ENCODE measurements around the gene RAI1. TPM values are rescaled to one million over a fixed set of nuclear protein-coding genes. Genes with fewer than 3 reads are reported as not detected.
A peak's percentile ranks its signal among the peaks of the same experiment; 100 is the strongest.

Gene RAI1
- total RNA-seq, 1 experiment from 2014 or later = 46.8 TPM

DNA sequence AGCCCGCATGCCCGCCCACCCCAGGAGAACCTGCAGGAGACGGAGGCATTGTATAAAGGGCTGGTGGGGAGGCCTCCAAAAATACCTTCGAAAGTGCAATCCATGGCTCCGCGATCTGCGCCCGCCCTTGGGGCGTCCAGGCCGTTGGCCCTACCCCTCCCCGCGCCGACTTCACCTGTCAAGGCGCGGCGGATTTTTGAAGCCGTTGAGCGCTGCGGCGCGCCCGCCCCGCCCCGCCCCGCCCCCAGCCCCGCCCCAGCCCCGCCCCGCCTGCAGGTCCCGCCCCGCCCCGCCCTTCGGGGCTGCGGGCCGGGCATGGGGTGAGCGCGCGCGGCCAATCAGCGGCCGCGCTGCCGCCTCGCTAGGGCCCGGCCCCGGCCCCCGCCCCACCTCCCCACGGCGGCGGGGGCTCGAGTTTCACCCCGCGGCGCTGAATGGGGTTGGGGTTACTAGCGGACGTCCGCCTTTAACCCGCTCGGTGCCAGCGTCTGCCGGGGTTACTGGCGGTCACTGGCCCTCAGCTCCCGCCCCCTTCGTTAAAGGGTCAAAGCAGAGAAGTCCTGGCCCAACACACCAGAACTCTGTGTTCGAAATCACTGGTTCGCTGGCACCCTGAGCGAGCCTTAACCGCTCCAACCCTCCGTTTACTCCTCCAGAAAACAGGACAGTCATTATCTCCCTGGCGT, 142.3 kb downstream of the RAI1 start:
- no TSS peak for BruUV-seq (replicated peaks)
- intact Hi-C loops (cut with micrococcal nuclease; ENCODE audit: unreplicated experiment) = no loop called here
- Histone ChIP-seq H3K9me3 (ENCODE audit: low read depth, low read length, poor library complexity, severe bottlenecking) (no peaks in the 10 kb centered on the region), H3K27me3 (replicated peaks; ENCODE audit: insufficient read depth, low read depth, low read length, poor library complexity) (no peaks in the 10 kb centered on the region), H3K4me3 (ENCODE audit: low read depth, low read length, poor library complexity, severe bottlenecking) (peak overlapping the region; percentile 72), H3K36me3 (ENCODE audit: insufficient read depth, low read length, poor library complexity, severe bottlenecking) (peaks cover 42% of the 10 kb centered on the region), H3K4me1 (ENCODE audit: insufficient read depth, low read length, poor library complexity, severe bottlenecking) (peaks cover 72% of the 10 kb centered on the region), H3K27ac (ENCODE audit: low read depth, low read length, poor library complexity, severe bottlenecking) (peak overlapping the region; percentile 97)
- DNase-seq (ENCODE audit: low spot score) = peak; percentile 96
- ChIA-PET CTCF (no interaction called here), POLR2A (ENCODE audit: low non-redundant PET) (no interaction called here)
- TF ChIP-seq EZH2 (IDR thresholded peaks at IDR 0.05; ENCODE audit: borderline replicate concordance, low read depth, low read length, poor library complexity, severe bottlenecking) = no peak
- TF ChIP-seq, protein P1, sequence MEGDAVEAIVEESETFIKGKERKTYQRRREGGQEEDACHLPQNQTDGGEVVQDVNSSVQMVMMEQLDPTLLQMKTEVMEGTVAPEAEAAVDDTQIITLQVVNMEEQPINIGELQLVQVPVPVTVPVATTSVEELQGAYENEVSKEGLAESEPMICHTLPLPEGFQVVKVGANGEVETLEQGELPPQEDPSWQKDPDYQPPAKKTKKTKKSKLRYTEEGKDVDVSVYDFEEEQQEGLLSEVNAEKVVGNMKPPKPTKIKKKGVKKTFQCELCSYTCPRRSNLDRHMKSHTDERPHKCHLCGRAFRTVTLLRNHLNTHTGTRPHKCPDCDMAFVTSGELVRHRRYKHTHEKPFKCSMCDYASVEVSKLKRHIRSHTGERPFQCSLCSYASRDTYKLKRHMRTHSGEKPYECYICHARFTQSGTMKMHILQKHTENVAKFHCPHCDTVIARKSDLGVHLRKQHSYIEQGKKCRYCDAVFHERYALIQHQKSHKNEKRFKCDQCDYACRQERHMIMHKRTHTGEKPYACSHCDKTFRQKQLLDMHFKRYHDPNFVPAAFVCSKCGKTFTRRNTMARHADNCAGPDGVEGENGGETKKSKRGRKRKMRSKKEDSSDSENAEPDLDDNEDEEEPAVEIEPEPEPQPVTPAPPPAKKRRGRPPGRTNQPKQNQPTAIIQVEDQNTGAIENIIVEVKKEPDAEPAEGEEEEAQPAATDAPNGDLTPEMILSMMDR (conservative IDR thresholded peaks at IDR 0.05; ENCODE audit: low read depth, low read length) = no peak

DNA sequence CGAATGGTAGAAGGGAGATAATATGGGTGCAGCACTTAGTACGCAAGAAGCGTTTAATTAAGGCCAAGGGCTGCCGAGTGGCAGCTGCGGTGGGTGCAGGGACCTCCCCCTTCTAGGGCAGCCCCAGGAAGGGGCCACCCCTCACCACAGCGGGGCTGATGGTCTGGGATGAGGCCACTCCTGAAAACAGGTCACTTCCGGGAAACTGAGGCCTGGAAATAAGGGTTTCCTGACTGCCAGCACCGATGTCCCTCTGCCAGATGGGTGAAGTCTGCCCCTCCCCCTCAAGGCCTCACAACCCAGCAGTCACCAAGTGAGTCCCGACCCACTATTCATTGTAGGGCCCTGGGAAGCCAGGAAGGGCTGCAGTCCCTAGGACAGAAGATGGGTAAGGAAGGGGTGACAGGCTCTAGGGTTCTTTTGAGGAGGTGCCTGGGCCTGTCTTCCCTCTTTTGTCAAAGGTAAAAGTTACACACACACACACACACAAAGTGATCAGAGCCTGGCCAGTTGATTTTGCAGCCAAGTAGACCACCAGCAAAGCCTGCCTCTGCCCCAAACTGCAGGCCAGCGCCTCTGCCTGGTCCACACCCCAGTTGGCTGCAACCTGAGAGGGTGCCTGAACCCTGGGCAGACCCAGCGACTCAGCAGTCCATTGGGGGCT, 143.0 kb downstream of the RAI1 start:
- intact Hi-C loops (cut with micrococcal nuclease; ENCODE audit: unreplicated experiment) = no loop called here
- BruUV-seq (replicated peaks) = no TSS peak
- TF ChIP-seq EZH2 (IDR thresholded peaks at IDR 0.05; ENCODE audit: borderline replicate concordance, low read depth, low read length, poor library complexity, severe bottlenecking) = no peak
- TF ChIP-seq, protein P1 (conservative IDR thresholded peaks at IDR 0.05; ENCODE audit: low read depth, low read length) = no peak
- POLR2A ChIA-PET (ENCODE audit: low non-redundant PET) = no interaction called here
- CTCF ChIA-PET = no interaction called here
- Histone ChIP-seq H3K4me3 (ENCODE audit: low read depth, low read length, poor library complexity, severe bottlenecking) (peak overlapping the region; percentile 1), H3K36me3 (ENCODE audit: insufficient read depth, low read length, poor library complexity, severe bottlenecking) (peaks cover 36% of the 10 kb centered on the region), H3K27me3 (replicated peaks; ENCODE audit: insufficient read depth, low read depth, low read length, poor library complexity) (no peaks in the 10 kb centered on the region), H3K4me1 (ENCODE audit: insufficient read depth, low read length, poor library complexity, severe bottlenecking) (peaks cover 66% of the 10 kb centered on the region), H3K27ac (ENCODE audit: low read depth, low read length, poor library complexity, severe bottlenecking) (peak overlapping the region; percentile 97), H3K9me3 (ENCODE audit: low read depth, low read length, poor library complexity, severe bottlenecking) (no peaks in the 10 kb centered on the region)
- DNase-seq (ENCODE audit: low spot score) = peak; percentile 67

DNA sequence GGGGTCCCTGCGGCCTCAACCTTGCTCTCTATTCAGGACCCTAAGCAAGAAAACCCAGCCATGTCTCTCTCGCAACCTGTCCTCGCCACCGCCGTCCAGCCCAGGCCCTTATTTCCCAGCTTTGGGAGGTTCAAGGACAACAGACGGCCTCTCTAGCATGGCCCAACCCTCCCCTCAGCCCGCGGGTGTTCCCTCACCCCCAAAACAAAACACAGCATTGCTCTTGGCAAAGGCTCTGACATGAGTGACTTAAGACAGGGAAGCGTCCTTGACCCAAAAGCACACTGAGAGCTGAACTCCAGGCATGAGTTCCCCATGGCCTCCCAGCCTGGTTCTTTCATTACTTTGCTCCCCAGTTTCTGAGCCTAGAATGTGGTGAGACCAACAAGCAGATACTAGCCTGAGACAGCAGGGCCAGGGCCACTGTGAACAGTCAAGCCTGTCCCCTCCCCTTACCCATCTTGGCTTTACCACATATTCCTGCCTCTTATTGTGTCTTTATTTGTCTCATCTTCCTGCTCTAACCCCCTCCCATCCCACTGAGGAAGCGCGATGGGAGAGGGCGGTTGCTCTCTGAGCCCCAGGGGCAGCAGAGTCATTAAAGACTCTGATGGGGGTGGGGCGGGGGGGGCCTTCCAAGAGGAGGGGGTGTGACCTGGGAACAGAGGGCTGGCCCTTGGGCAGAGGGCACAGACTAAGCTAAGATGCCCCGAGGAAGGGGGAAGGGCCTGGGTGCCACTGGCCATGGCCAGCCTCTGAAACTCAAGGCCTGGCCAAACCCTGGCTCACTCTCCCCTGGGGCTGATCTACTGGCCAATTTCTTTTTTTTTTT, 143.7 kb downstream of the RAI1 start:
- H3K36me3 ChIP-seq (ENCODE audit: insufficient read depth, low read length, poor library complexity, severe bottlenecking) = peaks cover 30% of the 10 kb centered on the region
- no TSS peak for BruUV-seq (replicated peaks)
- H3K27me3 ChIP-seq (replicated peaks; ENCODE audit: insufficient read depth, low read depth, low read length, poor library complexity) = no peaks in the 10 kb centered on the region
- intact Hi-C loops (cut with micrococcal nuclease; ENCODE audit: unreplicated experiment) = no loop called here
- DNase-seq (ENCODE audit: low spot score) = no peak
- H3K4me1 ChIP-seq (ENCODE audit: insufficient read depth, low read length, poor library complexity, severe bottlenecking) = peaks cover 61% of the 10 kb centered on the region
- CTCF ChIA-PET = no interaction called here
- POLR2A ChIA-PET (ENCODE audit: low non-redundant PET) = no interaction called here
- H3K4me3 ChIP-seq (ENCODE audit: low read depth, low read length, poor library complexity, severe bottlenecking) = no peak overlapping the region
- no peaks in the 10 kb centered on the region for H3K9me3 ChIP-seq (ENCODE audit: low read depth, low read length, poor library complexity, severe bottlenecking)
- TF ChIP-seq, protein P1 (conservative IDR thresholded peaks at IDR 0.05; ENCODE audit: low read depth, low read length) = no peak
- no peak for TF ChIP-seq EZH2 (IDR thresholded peaks at IDR 0.05; ENCODE audit: borderline replicate concordance, low read depth, low read length, poor library complexity, severe bottlenecking)
- peak overlapping the region; percentile 97 for H3K27ac ChIP-seq (ENCODE audit: low read depth, low read length, poor library complexity, severe bottlenecking)
